HFF-Myc (cell line): ENCODE results near the gene KCNJ9.

Source experiments
- DNase-seq: peaks from one replicate; pipeline ENCODE4 v3.0.0-alpha.2; 2011; ENCODE audit warnings: low read depth; ENCODE audit errors: extremely low read depth
- H3K4me3 ChIP-seq: replicated peaks from 2 replicates; pipeline ENCODE4 v1.5.1; 2011; ENCODE audit warnings: low read depth, mild to moderate bottlenecking, control low read depth, low read length
- CTCF ChIP-seq: IDR thresholded peaks from 2 replicates; pipeline ENCODE4 v1.5.1; 2012; ENCODE audit warnings: mild to moderate bottlenecking, low read depth, low read length, control low read depth; ENCODE audit errors: missing control alignments

KCNJ9 gene

GRCh38 chr1:160097151-160097910, 16.0 kb downstream of the KCNJ9 start:
- TF ChIP-seq CTCF: no peak
- H3K4me3 ChIP-seq: peak overlapping the region; percentile 54

GRCh38 chr1:160097911-160098851, 16.8 kb downstream of the KCNJ9 start, which contains the start of gene IGSF8:
Gene IGSF8, minus strand, starts transcription at chr1:160098619. Its CDS starts 147 bp downstream, at chr1:160098472.
- DNase-seq: no peak
- no peak for TF ChIP-seq CTCF
- peak within 1 kb of the TSS; percentile 54 for H3K4me3 ChIP-seq

More at GRCh38 chr1:160097151-160097910, 16.0 kb downstream of the KCNJ9 start:
- no peak for DNase-seq

- H3K4me3 ChIP-seq: peak overlapping the region; percentile 34
- DNase-seq: peak; percentile 56
- no peak for TF ChIP-seq CTCF
These were observed 17.7 kb downstream of the KCNJ9 start for GRCh38 chr1:160098852-160099561.

GRCh38 chr1:160099716-160100375, 18.5 kb downstream of the KCNJ9 start:
- no peak overlapping the region for H3K4me3 ChIP-seq
- TF ChIP-seq CTCF: no peak
- no peak for DNase-seq

- H3K4me3 ChIP-seq: no peak overlapping the region
- peak; percentile 99 for TF ChIP-seq CTCF
- DNase-seq: peak; percentile 38
These were observed 19.8 kb downstream of the KCNJ9 start for GRCh38 chr1:160101037-160101716.
